HCT116 (cell line): ENCODE results near the gene SLC6A8. TPM values are rescaled to one million over a fixed set of nuclear protein-coding genes. Genes with fewer than 3 reads are reported as not detected.
"Not testable (repeated sequence)": the region's sequence is repeated elsewhere in the genome, so short reads cannot be mapped to it uniquely, and the experiment has no call there.

ENCODE experiments used
- ATAC-seq: fragments of 200-7000 bp; cut with Tn5 transposase; 2 replicates; pipeline ENCODE4 v1.9.1; 2020; ENCODE audit warnings: mild to moderate bottlenecking, moderate library complexity
- BruUV-seq: library from RNA; stranded (reverse); fragments of 400-500 nt; replicated peaks from 2 replicates; lab custom pipeline; 2021; lab: Mats Ljungman, UMichigan
- CTCF ChIA-PET: fragments of 300-600 bp; sonication (Branson Sonifier 250); formaldehyde crosslinking; loops from one replicate; lab custom pipeline; 2021; ENCODE audit warnings: antibody characterized with exemption; lab: Charles Lee
- POLR2A ChIA-PET: fragments of 300-600, 350-600 bp; sonication (Branson Sonifier 250); formaldehyde crosslinking; loops from one replicate; lab custom pipeline; 2021; ENCODE audit warnings: antibody characterized with exemption; lab: Charles Lee
- RAD21 ChIA-PET, 2 experiments: fragments of 300-600 bp; sonication (Branson Sonifier 250); formaldehyde crosslinking; loops; one replicate each; lab custom pipeline; 2023; ENCODE audit warnings: low total read pairs in 2 of 2; ENCODE audit not compliant: uncharacterized antibody in 2 of 2, unreplicated experiment in 2 of 2, low non-redundant PET in 1 of 2; lab: Charles Lee
- DNase-seq: peaks from one replicate; pipeline ENCODE4 v3.0.0-alpha.2; 2010; ENCODE audit warnings: low read depth, low spot score
- H2AFZ ChIP-seq: fragments of 200-600 bp; shearing (Covaris generic), sonication (generic); 2 replicates; pipeline ENCODE4 v1.6.1; 2017; ENCODE audit warnings: low read depth, mixed run types, mixed read lengths, antibody characterized with exemption, low read length; ENCODE audit not compliant: poor library complexity, severe bottlenecking
- H3K27ac ChIP-seq: 2 replicates; pipeline ENCODE4 v1.5.1; 2012; ENCODE audit warnings: low read depth, low read length
- H3K27me3 ChIP-seq: fragments of 200-600 bp; sonication (generic); 2 replicates; pipeline ENCODE4 v1.6.1; 2016; ENCODE audit warnings: mixed run types, low read length, mixed read lengths; ENCODE audit not compliant: insufficient read depth
- H3K36me3 ChIP-seq, 2 experiments: fragments of 200-500 bp in 1 of 2; fragments of 200-600 bp in 1 of 2; sonication (Bioruptor generic) in 1 of 2; sonication (generic) in 1 of 2; 2 replicates each; pipeline versions ENCODE4 v1.5.1 to v1.6.1; 2014 to 2016; ENCODE audit warnings: low read length in 2 of 2, inconsistent platforms in 1 of 2, mixed read lengths in 1 of 2, mixed run types in 1 of 2; ENCODE audit not compliant: insufficient read depth in 2 of 2, control insufficient read depth in 1 of 2
- H3K4me1 ChIP-seq, 2 experiments: fragments of 200-600 bp in 1 of 2; sonication (generic) in 1 of 2; 2 replicates each; pipeline versions ENCODE4 v1.5.1 to v1.6.1; 2012 to 2017; ENCODE audit warnings: low read length in 2 of 2, inconsistent platforms in 1 of 2, mild to moderate bottlenecking in 1 of 2, mixed read lengths in 1 of 2, mixed run types in 1 of 2, moderate library complexity in 1 of 2; ENCODE audit not compliant: insufficient read depth in 2 of 2, control insufficient read depth in 1 of 2
- H3K4me2 ChIP-seq: fragments of 200-600 bp; sonication (generic); 2 replicates; pipeline ENCODE4 v1.6.1; 2017; ENCODE audit warnings: mixed run types, low read length, mixed read lengths
- H3K4me3 ChIP-seq, 2 experiments: fragments of 200-600 bp in 1 of 2; sonication (generic) in 1 of 2; replicated peaks in 1 of 2; 2 replicates each; pipeline ENCODE4 v1.5.1; 2011 to 2016; ENCODE audit warnings: low read length in 2 of 2, control low read depth in 1 of 2, low read depth in 1 of 2, mild to moderate bottlenecking in 1 of 2, mixed read lengths in 1 of 2, mixed run types in 1 of 2
- H3K79me2 ChIP-seq: fragments of 200-600 bp; sonication (generic); 2 replicates; pipeline ENCODE4 v1.6.1; 2017; ENCODE audit warnings: mild to moderate bottlenecking, mixed run types, low read length, moderate library complexity, mixed read lengths; ENCODE audit not compliant: insufficient read depth
- H3K9ac ChIP-seq: fragments of 200-600 bp; sonication (generic); 2 replicates; pipeline ENCODE4 v1.6.1; 2016; ENCODE audit warnings: low read length, mixed read lengths
- H3K9me2 ChIP-seq: fragments of 200-600 bp; sonication (generic), shearing (Covaris generic); 2 replicates; pipeline ENCODE4 v1.6.1; 2017; ENCODE audit warnings: mixed run types, mild to moderate bottlenecking, moderate library complexity; ENCODE audit not compliant: insufficient read depth
- H3K9me3 ChIP-seq, 2 experiments: fragments of 200-500 bp in 1 of 2; fragments of 200-600 bp in 1 of 2; sonication (Bioruptor generic) in 1 of 2; sonication (generic) in 1 of 2; 2 replicates each; pipeline ENCODE4 v1.6.1; 2014 to 2017; ENCODE audit warnings: low read length in 2 of 2, mixed read lengths in 2 of 2, inconsistent platforms in 1 of 2, low read depth in 1 of 2, mild to moderate bottlenecking in 1 of 2, mixed run types in 1 of 2, moderate library complexity in 1 of 2; ENCODE audit not compliant: control insufficient read depth in 1 of 2, insufficient read depth in 1 of 2
- H4K20me1 ChIP-seq: fragments of 200-600 bp; sonication (generic), shearing (Covaris generic); 2 replicates; pipeline ENCODE4 v1.6.1; 2017; ENCODE audit warnings: mixed run types, mild to moderate bottlenecking, moderate library complexity; ENCODE audit not compliant: insufficient read depth
- ATF3 ChIP-seq: IDR thresholded peaks from 2 replicates; pipeline ENCODE4 v1.6.1; 2012
- CBX3 ChIP-seq: IDR thresholded peaks from 2 replicates; pipeline ENCODE4 v1.6.1; 2012; ENCODE audit warnings: low read depth
- CEBPB ChIP-seq: IDR thresholded peaks from 2 replicates; pipeline ENCODE4 v1.6.1; 2012; ENCODE audit warnings: low read depth
- CTCF ChIP-seq, 3 experiments: fragments of 200-600 bp in 1 of 3; sonication (generic) in 1 of 3; IDR thresholded peaks in 2 of 3; conservative IDR thresholded peaks in 1 of 3; 2 replicates each; pipeline ENCODE4 v1.5.1; 2012 to 2017; ENCODE audit warnings: low read depth in 2 of 3, low read length in 2 of 3, antibody characterized with exemption in 1 of 3, borderline replicate concordance in 1 of 3, control low read depth in 1 of 3, mild to moderate bottlenecking in 1 of 3, mixed read lengths in 1 of 3, mixed run types in 1 of 3, moderate library complexity in 1 of 3; ENCODE audit not compliant: insufficient read depth in 1 of 3
- EGR1 ChIP-seq: IDR thresholded peaks from 2 replicates; pipeline ENCODE4 v1.6.1; 2012; ENCODE audit warnings: low read depth
- EZH2phosphoT487 ChIP-seq: fragments of 200-600 bp; IDR thresholded peaks from 2 replicates; pipeline ENCODE4 v1.6.1; 2018; ENCODE audit warnings: antibody characterized with exemption, borderline replicate concordance
- FOSL1 ChIP-seq: IDR thresholded peaks from 2 replicates; pipeline ENCODE4 v1.6.1; 2012; ENCODE audit warnings: low read depth
- JUND ChIP-seq: IDR thresholded peaks from 2 replicates; pipeline ENCODE4 v1.6.1; 2012
- POLR2A ChIP-seq: IDR thresholded peaks from 2 replicates; pipeline ENCODE4 v1.7.0; 2011; ENCODE audit warnings: borderline replicate concordance; ENCODE audit not compliant: insufficient read depth, insufficient read length; ENCODE audit errors: extremely low read depth
- POLR2AphosphoS5 ChIP-seq: IDR thresholded peaks from 2 replicates; pipeline ENCODE4 v1.6.1; 2011; ENCODE audit warnings: mild to moderate bottlenecking, low read depth, low read length, moderate library complexity
- RAD21 ChIP-seq: IDR thresholded peaks from 2 replicates; pipeline ENCODE4 v1.6.1; 2012; ENCODE audit warnings: low read depth, mild to moderate bottlenecking
- REST ChIP-seq: IDR thresholded peaks from 2 replicates; pipeline ENCODE4 v1.6.1; 2012; ENCODE audit warnings: low read depth
- SIN3A ChIP-seq: IDR thresholded peaks from 2 replicates; pipeline ENCODE4 v1.6.1; 2012; ENCODE audit warnings: low read depth
- SP1 ChIP-seq: IDR thresholded peaks from 2 replicates; pipeline ENCODE4 v1.6.1; 2012; ENCODE audit warnings: low read depth
- SRF ChIP-seq: IDR thresholded peaks from 2 replicates; pipeline ENCODE4 v1.6.1; 2012; ENCODE audit warnings: low read depth
- YY1 ChIP-seq: IDR thresholded peaks from 2 replicates; pipeline ENCODE4 v1.6.1; 2011; ENCODE audit warnings: low read length, low read depth, moderate library complexity, mild to moderate bottlenecking; ENCODE audit not compliant: insufficient replicate concordance; ENCODE audit errors: extremely low read depth
- intact Hi-C: fragments of 100-400 bp; cut with micrococcal nuclease; formaldehyde crosslinking; loops from 2 replicates; pipeline ENCODE4 v1.10.0; 2022
- total RNA-seq: library from RNA; stranded (reverse); gene quantifications from one replicate; pipeline ENCODE4 v1.2.1, GENCODE V29; 2021; ENCODE audit not compliant: unreplicated experiment

SLC6A8 gene
- total RNA-seq, 1 experiment from 2014 or later = 101 TPM

GRCh38 chrX:153696100-153696499, 8.4 kb downstream of the SLC6A8 start:
- Histone ChIP-seq H3K79me2 (peaks cover 4% of the 10 kb centered on the region; the same call in 1 of the 2 replicates), H3K4me2 (no peak overlapping the region), H3K4me1 (no peaks in the 10 kb centered on the region), H4K20me1 (no peaks in the 10 kb centered on the region), H3K4me3 (no peak overlapping the region), H3K9me3 (no peaks in the 10 kb centered on the region), H2AFZ (no peak overlapping the region), H3K27ac (no peak overlapping the region), H3K9me2 (no peaks in the 10 kb centered on the region), H3K9ac (no peak overlapping the region), H3K36me3 (no peaks in the 10 kb centered on the region), H3K27me3 (no peaks in the 10 kb centered on the region)
- ChIA-PET CTCF (no interaction called here), POLR2A (no interaction called here), RAD21 (no interaction called here)
- TF ChIP-seq RAD21 (no peak), SP1 (no peak), YY1 (no peak), CEBPB (no peak), EZH2phosphoT487 (no peak), SIN3A (no peak), EGR1 (no peak), FOSL1 (no peak), SRF (no peak), POLR2A (no peak), CBX3 (no peak), REST (no peak), CTCF (IDR thresholded peaks at IDR 0.05 in 2 of 3, conservative IDR thresholded peaks at IDR 0.05 in 1 of 3; ENCODE audit: borderline replicate concordance in 1 of 3, insufficient read depth in 1 of 3, low read depth in 2 of 3, low read length in 2 of 3) (no peak), POLR2AphosphoS5 (no peak), JUND (no peak), ATF3 (no peak)
- TSS peak; percentile 32 for BruUV-seq
- intact Hi-C loops = no loop called here
- DNase-seq = no peak
- ATAC-seq = no peak

- H3K9me3 ChIP-seq, ATAC-seq, H3K27ac ChIP-seq, H3K79me2 ChIP-seq, BruUV-seq, H3K4me3 ChIP-seq, DNase-seq, RAD21 ChIA-PET, CTCF ChIA-PET, H3K9me2 ChIP-seq, intact Hi-C loops, POLR2A ChIA-PET, H4K20me1 ChIP-seq, H3K9ac ChIP-seq, H2AFZ ChIP-seq, H3K4me2 ChIP-seq, H3K27me3 ChIP-seq, H3K4me1 ChIP-seq, H3K36me3 ChIP-seq: not testable (repeated sequence)
Observed at GRCh38 chrX:153696538-153696937, 8.8 kb downstream of the SLC6A8 start.
